NCI-H345 (cell line): Measurements from ENCODE around the gene EYS.

ENCODE experiments used
- DNase-seq: peaks from one replicate; lab custom pipeline; 2025; lab: John Stamatoyannopoulos, UW

EYS gene

GRCh38 chr6:64831680-64832079 is 875.3 kb downstream of the EYS start:
- DNase-seq: no peak

GRCh38 chr6:64817525-64817924 is 889.5 kb downstream of the EYS start:
- DNase-seq: no peak

GRCh38 chr6:64815718-64816117 is 891.3 kb downstream of the EYS start:
- DNase-seq: no peak

- DNase-seq: no peak
Measured at GRCh38 chr6:64812138-64812537, 894.9 kb downstream of the EYS start.

GRCh38 chr6:64811119-64811518 is 895.9 kb downstream of the EYS start:
- DNase-seq: no peak

- no peak for DNase-seq
Measured at GRCh38 chr6:64807785-64808184, 899.2 kb downstream of the EYS start.

GRCh38 chr6:64803470-64804166 is 903.4 kb downstream of the EYS start:
- no peak for DNase-seq

GRCh38 chr6:64792534-64792933 is 914.5 kb downstream of the EYS start:
- DNase-seq: no peak

GRCh38 chr6:64789476-64789875 is 917.5 kb downstream of the EYS start:
- DNase-seq: no peak

- no peak for DNase-seq
Measured at GRCh38 chr6:64786736-64787135, 920.3 kb downstream of the EYS start.

- DNase-seq: no peak
Measured at GRCh38 chr6:64782877-64783276, 924.1 kb downstream of the EYS start.

- no peak for DNase-seq
Measured at GRCh38 chr6:64777941-64778785, 928.9 kb downstream of the EYS start.

- no peak for DNase-seq
Measured at GRCh38 chr6:64776359-64776758, 930.7 kb downstream of the EYS start.

- peak; percentile 3 for DNase-seq
Measured at GRCh38 chr6:64774881-64775280, 932.1 kb downstream of the EYS start.

GRCh38 chr6:64750910-64751309 is 956.1 kb downstream of the EYS start:
- DNase-seq: no peak

- DNase-seq: no peak
Measured at GRCh38 chr6:64737418-64737817, 969.6 kb downstream of the EYS start.

GRCh38 chr6:64736421-64736950 is 970.5 kb downstream of the EYS start:
- no peak for DNase-seq

- DNase-seq: no peak
Measured at GRCh38 chr6:64733433-64733832, 973.6 kb downstream of the EYS start.

GRCh38 chr6:64732888-64733287 is 974.1 kb downstream of the EYS start:
- no peak for DNase-seq

GRCh38 chr6:64729522-64729921 is 977.5 kb downstream of the EYS start:
- no peak for DNase-seq

- DNase-seq: no peak
Measured at GRCh38 chr6:64727075-64727474, 980.0 kb downstream of the EYS start.

GRCh38 chr6:64724091-64724490 is 982.9 kb downstream of the EYS start:
- no peak for DNase-seq
